Mucosa of descending colon (tissue), 3 donors: ENCODE measurements around the gene ISOC2. TPM values are rescaled to one million over a fixed set of nuclear protein-coding genes. Genes with fewer than 3 reads are reported as not detected.
A peak's percentile ranks its signal among the peaks of the same experiment; 100 is the strongest.
"Not testable (repeated sequence)": the region's sequence is repeated elsewhere in the genome, so short reads cannot be mapped to it uniquely, and the experiment has no call there.

ENCODE experiments used
- ATAC-seq: fragments of 200-7000 bp; cut with Tn5 transposase; one replicate; pipeline ENCODE4 v1.9.1; 2020; ENCODE audit warnings: mild to moderate bottlenecking, moderate library complexity
- DNase-seq, 3 donors: peaks; one replicate each; pipeline ENCODE4 v3.0.0-alpha.2; 2020
- H3K36me3 ChIP-seq: fragments of 200-600 bp; one replicate; pipeline ENCODE4 v1.8.0; 2021; ENCODE audit warnings: low read depth, mild to moderate bottlenecking
- H3K4me1 ChIP-seq: fragments of 200-600 bp; one replicate; pipeline ENCODE4 v1.8.0; 2021; ENCODE audit warnings: low read depth, mild to moderate bottlenecking
- H3K4me3 ChIP-seq: fragments of 200-600 bp; one replicate; pipeline ENCODE4 v1.8.0; 2021; ENCODE audit warnings: mild to moderate bottlenecking
- H3K9me3 ChIP-seq: fragments of 200-600 bp; one replicate; pipeline ENCODE4 v1.8.0; 2021; ENCODE audit warnings: mild to moderate bottlenecking
- intact Hi-C, 2 donors: fragments of 100-400 bp; cut with DNase I in 1 of 2; cut with micrococcal nuclease in 1 of 2; formaldehyde crosslinking; loops; one replicate each; pipeline versions ENCODE4 v1.11.0 to v1.11.1; 2022; cut with DNase I, micrococcal nuclease
- total RNA-seq, 3 donors: library from RNA; stranded (reverse); fragmentation: NEBNext Ultra II Directional in 2 of 3; extraction: Animal tissue kit (Norgen Biotek cat#: 25700) in 2 of 3; gene quantifications; one replicate each; pipeline versions ENCODE4 v1.2.1 to v1.2.4, GENCODE V29; 2021 to 2023
- TF ChIP-seq, protein P1 (sequence below): fragments of 200-600 bp; IDR thresholded peaks from one replicate; pipeline ENCODE4 v1.8.0; 2022; ENCODE audit warnings: antibody characterized with exemption, mild to moderate bottlenecking
- donor health status: DM: no; HTN: no; CAD: no; lungs with moderate emphysema.
- donor health status: DM: no; HTN: no; CAD: no.
- donor health status: DM: no; HTN: yes; CAD: no.

ISOC2 gene
- total RNA-seq, 3 donors from 2014 or later = 65.8 to 88.4 (median 86.9) TPM

DNA sequence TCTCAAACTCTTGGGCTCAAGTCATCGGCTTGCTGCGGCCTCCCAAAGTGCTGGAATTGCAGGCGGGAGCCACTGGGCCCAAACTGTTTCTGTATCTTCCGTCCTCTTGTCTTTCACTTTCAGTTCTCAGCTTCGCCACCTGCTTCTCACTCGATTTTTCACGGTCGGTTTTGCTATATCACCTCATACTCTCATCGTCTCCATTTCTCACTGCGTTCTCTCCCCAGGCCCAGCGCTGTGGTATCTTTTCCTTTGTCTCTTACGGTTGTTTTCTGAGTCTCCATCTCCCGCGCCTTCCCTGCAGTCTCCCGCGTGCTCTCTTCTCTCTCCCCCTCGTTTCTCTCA lies 41.7 kb upstream of the ISOC2 start:
- no peak for ATAC-seq
- Histone ChIP-seq H3K9me3 (no peaks in the 10 kb centered on the region), H3K36me3 (no peaks in the 10 kb centered on the region), H3K4me3 (no peak overlapping the region), H3K4me1 (no peaks in the 10 kb centered on the region)
- no peak for DNase-seq
- TF ChIP-seq, protein P1, sequence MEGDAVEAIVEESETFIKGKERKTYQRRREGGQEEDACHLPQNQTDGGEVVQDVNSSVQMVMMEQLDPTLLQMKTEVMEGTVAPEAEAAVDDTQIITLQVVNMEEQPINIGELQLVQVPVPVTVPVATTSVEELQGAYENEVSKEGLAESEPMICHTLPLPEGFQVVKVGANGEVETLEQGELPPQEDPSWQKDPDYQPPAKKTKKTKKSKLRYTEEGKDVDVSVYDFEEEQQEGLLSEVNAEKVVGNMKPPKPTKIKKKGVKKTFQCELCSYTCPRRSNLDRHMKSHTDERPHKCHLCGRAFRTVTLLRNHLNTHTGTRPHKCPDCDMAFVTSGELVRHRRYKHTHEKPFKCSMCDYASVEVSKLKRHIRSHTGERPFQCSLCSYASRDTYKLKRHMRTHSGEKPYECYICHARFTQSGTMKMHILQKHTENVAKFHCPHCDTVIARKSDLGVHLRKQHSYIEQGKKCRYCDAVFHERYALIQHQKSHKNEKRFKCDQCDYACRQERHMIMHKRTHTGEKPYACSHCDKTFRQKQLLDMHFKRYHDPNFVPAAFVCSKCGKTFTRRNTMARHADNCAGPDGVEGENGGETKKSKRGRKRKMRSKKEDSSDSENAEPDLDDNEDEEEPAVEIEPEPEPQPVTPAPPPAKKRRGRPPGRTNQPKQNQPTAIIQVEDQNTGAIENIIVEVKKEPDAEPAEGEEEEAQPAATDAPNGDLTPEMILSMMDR = no peak
- intact Hi-C loops = no loop called here

DNA sequence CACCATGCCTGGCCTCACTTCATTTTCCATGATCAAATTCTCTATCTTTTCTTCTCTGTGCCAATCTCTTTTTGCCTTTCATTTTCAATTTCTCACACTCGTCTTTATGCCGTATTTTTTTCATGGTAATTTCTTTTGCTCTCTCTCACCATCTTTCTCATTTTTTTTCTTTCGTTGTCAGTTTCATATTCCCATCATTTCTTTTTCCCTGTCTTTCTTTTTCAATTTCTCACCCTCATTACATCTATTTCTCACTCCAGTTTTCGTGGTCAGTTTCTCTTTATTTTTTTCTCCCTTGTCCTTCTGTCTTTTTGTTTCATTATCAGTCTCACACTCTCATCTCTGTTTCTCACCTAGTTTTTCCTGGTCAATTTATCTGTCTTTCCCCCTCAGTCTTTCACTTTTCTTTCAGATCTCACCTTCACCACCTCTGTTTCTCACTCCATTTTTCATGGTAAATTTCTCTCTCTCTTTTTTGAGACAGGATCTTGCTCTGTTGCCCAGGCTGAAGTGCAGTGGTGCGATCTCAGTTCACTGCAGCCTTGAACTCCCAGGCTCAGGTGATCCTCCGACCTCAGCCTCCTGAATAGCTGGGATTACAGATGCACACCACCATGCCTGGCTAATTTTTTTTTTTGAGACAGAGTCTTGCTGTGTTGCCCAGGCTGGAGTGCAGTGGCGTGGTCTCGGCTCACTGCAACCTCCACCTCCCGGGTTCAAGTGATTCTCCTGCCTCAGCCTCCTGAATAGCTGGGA lies 40.9 kb upstream of the ISOC2 start:
- H3K4me1 ChIP-seq = no peaks in the 10 kb centered on the region
- intact Hi-C loops = no loop called here
- H3K4me3 ChIP-seq = no peak overlapping the region
- TF ChIP-seq, protein P1 = no peak
- H3K36me3 ChIP-seq = no peaks in the 10 kb centered on the region
- no peak for ATAC-seq
- no peaks in the 10 kb centered on the region for H3K9me3 ChIP-seq
- DNase-seq = no peak

DNA sequence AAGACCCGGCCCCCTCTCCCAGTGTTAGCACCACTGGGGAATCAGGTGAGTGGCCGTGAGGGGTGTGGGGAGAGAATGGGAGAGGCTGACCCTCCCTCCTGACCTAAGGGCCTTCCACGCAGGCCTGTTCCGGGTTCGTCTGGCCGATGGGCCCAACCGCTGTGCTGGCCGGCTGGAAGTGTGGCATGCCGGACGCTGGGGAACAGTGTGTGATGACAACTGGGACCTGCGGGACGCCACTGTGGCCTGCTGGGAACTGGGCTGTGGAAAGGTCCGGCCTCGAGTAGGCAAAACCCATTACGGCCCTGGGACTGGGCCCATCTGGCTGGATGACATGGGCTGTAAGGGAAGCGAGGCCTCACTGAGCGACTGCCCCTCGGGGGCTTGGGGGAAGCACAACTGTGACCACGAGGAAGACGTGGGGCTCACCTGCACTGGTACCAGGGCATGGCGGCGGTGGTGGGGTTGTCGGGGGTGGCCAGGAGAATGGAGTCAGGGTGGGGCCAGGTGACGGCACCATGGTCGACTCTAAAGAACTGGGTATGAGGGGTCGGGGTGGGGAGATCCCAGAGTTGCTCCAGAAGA lies 39.0 kb upstream of the ISOC2 start:
- TF ChIP-seq, protein P1 = no peak
- DNase-seq = peak in 1 of 3 donors; percentile 29
- Histone ChIP-seq H3K4me3 (no peak overlapping the region), H3K9me3 (no peaks in the 10 kb centered on the region), H3K4me1 (no peaks in the 10 kb centered on the region), H3K36me3 (no peaks in the 10 kb centered on the region)
- no peak for ATAC-seq
- intact Hi-C loops = no loop called here

DNA sequence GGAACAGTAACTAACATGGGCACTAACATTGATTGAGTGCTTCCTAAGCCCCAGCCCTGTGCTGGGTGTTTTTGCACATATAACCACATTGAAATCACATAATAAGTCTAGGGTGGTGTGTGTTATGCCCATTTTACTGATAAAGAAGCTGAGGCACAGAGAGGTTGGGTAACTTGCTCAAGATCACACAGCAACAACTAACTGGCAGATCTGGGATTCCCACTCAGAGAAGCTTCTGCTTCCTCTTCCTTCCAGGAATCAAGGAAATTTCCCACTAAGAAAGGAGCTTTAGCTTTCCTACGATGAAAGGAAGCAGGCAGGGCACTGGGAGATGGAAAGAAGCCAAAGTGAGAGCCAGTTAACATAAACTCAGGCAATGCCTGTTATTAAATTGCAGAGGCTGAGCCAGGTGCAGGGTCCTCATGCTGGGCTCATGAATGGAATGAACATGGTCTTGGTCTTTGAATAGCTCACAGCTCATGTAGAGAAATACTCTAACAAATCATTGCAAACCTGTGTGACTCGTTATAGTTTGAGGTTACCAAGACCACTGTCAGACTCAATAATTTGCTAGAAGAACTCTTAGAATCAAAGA lies 36.9 kb upstream of the ISOC2 start:
- intact Hi-C loops = no loop called here
- Histone ChIP-seq H3K4me1 (no peaks in the 10 kb centered on the region), H3K36me3 (no peaks in the 10 kb centered on the region), H3K9me3 (no peaks in the 10 kb centered on the region), H3K4me3 (no peak overlapping the region)
- ATAC-seq (no peak), DNase-seq (no peak)
- TF ChIP-seq, protein P1 = no peak

DNA sequence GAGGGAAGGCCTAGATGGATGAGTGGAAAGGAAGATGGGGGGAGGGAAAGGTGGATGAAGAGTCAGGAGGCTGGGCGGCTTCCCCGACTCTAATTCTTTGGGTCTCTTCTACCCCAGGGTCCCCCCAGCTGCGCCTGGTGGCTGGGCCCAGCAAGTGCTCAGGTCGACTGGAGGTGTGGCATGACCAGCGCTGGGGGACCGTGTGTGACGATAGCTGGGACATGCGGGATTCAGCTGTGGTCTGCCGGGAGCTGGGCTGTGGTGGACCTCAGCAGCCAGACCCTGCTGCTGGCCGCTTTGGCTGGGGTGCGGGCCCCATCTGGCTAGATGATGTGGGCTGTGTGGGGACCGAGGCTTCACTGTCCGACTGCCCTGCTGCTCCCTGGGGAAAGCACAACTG lies 36.3 kb upstream of the ISOC2 start:
- intact Hi-C loops = no loop called here
- H3K4me1 ChIP-seq = no peaks in the 10 kb centered on the region

DNA sequence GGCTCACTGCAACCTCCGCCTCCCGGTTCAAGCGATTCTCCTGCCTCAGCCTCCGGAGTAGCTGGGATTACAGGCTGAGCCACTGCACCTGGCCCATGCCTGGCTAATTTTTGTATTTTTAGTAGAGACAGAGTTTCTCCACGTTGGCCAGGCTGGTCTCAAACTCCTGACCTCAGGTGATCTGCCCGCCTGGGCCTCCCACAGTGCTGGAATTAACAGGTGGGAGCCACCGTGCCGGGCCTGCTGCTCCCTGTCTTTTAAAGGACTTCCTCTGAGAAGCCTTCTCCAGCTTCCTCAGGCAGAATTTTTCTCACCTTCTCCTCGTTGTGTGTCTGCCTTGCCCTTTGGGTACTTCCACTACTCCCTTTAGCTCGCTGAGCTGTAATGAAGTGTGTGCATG lies 35.4 kb upstream of the ISOC2 start:
- H3K36me3 ChIP-seq, H3K9me3 ChIP-seq, H3K4me3 ChIP-seq, intact Hi-C loops, H3K4me1 ChIP-seq, ATAC-seq: not testable (repeated sequence)
- peak in 1 of 3 donors; percentile 10 for DNase-seq

More for the DNA sequence above, 36.3 kb upstream of the ISOC2 start:
- Histone ChIP-seq H3K9me3 (no peaks in the 10 kb centered on the region), H3K36me3 (no peaks in the 10 kb centered on the region), H3K4me3 (no peak overlapping the region)
- TF ChIP-seq, protein P1 = no peak
- ATAC-seq = no peak
- peak in 1 of 3 donors; percentile 41 for DNase-seq
